Left renal pelvis (tissue), 4 donors: ENCODE data around the gene TTC22. TPM values are rescaled to one million over a fixed set of nuclear protein-coding genes. Genes with fewer than 3 reads are reported as not detected.

ENCODE experiments used
- DNase-seq, 4 donors: peaks; one replicate each; pipeline ENCODE4 v3.0.0-alpha.2; 2013; ENCODE audit warnings: low read depth in 4 of 4, low spot score in 3 of 4
- polyA plus RNA-seq, 4 donors: library from polyadenylated mRNA; unstranded; fragments of 120-200 nt; gene quantifications; one replicate each; pipeline ENCODE4 v1.2.1, GENCODE V29; 2013; ENCODE audit not compliant: insufficient read length in 4 of 4

Gene TTC22
- polyA plus RNA-seq, 4 donors, result 0.49 to 8.6 (median 5.0) TPM

GRCh38 chr1:54763816-54764132, 37.3 kb downstream of the TTC22 start:
- DNase-seq, result no peak

- DNase-seq, result no peak
These were observed 42.3 kb downstream of the TTC22 start for GRCh38 chr1:54758678-54759348.

GRCh38 chr1:54757833-54758232, 43.3 kb downstream of the TTC22 start:
- DNase-seq, result no peak

GRCh38 chr1:54754486-54755285, 46.4 kb downstream of the TTC22 start:
- no peak for DNase-seq

GRCh38 chr1:54754045-54754444, 47.1 kb downstream of the TTC22 start:
- no peak for DNase-seq

GRCh38 chr1:54751426-54751825, 49.7 kb downstream of the TTC22 start:
- no peak for DNase-seq

- no peak for DNase-seq
These were observed 50.5 kb downstream of the TTC22 start for GRCh38 chr1:54750596-54750995.

GRCh38 chr1:54748094-54748835, 52.9 kb downstream of the TTC22 start:
- DNase-seq, result no peak

- DNase-seq, result no peak
These were observed 55.3 kb downstream of the TTC22 start for GRCh38 chr1:54745864-54746263.

- DNase-seq, result no peak
These were observed 55.8 kb downstream of the TTC22 start for GRCh38 chr1:54745274-54745673.

- no peak for DNase-seq
These were observed 56.4 kb downstream of the TTC22 start for GRCh38 chr1:54744696-54745095.

GRCh38 chr1:54743416-54744226, 57.5 kb downstream of the TTC22 start:
- no peak for DNase-seq

GRCh38 chr1:54742282-54742681, 58.8 kb downstream of the TTC22 start:
- DNase-seq, result no peak

- no peak for DNase-seq
These were observed 59.6 kb downstream of the TTC22 start for GRCh38 chr1:54741531-54741930.

- DNase-seq, result no peak
These were observed 62.9 kb downstream of the TTC22 start for GRCh38 chr1:54738244-54738643.

GRCh38 chr1:54736685-54737084, 64.4 kb downstream of the TTC22 start:
- DNase-seq, result no peak

Other genes with a start within 250 kb of the TTC22 start
- gene FAM151A, start 177.8 kb downstream of the TTC22 start, polyA plus RNA-seq, result 10 to 100 TPM in 3 of 4 donors, under 1 TPM in 1; 0.91 to 35.5 (median 21.3) TPM
- 10 to 100 TPM in 1 of 4 donors, 1 to 10 TPM in 3; 1.9 to 13.4 (median 5.0) TPM for gene MROH7, start 159.5 kb downstream of the TTC22 start, polyA plus RNA-seq
- 10 to 100 TPM; 27.6 to 38.7 (median 36.9) TPM for gene TTC4, start 85.5 kb downstream of the TTC22 start, polyA plus RNA-seq
- gene PARS2, start 36.8 kb downstream of the TTC22 start, polyA plus RNA-seq, result 10 to 100 TPM in 1 of 4 donors, 1 to 10 TPM in 3; 4.6 to 10.9 (median 9.5) TPM
- gene DHCR24, start 85.9 kb upstream of the TTC22 start, polyA plus RNA-seq, result 10 to 100 TPM; 33.2 to 88.0 (median 70.4) TPM
- 1 to 10 TPM in 2 of 4 donors, under 1 TPM in 1, not detected in 1; 0.56 to 1.3 (median 1.1) TPM for gene TMEM61, start 179.3 kb upstream of the TTC22 start, polyA plus RNA-seq
- 1 to 10 TPM in 3 of 4 donors, under 1 TPM in 1; 0.08 to 5.0 (median 4.0) TPM for gene BSND, start 197.6 kb upstream of the TTC22 start, polyA plus RNA-seq
- gene PCSK9, start 238.2 kb upstream of the TTC22 start, polyA plus RNA-seq, result 10 to 100 TPM in 1 of 4 donors, 1 to 10 TPM in 3; 1.3 to 11.8 (median 1.9) TPM